GM23338 (cell line): Measurements from ENCODE around the gene KCNJ10.

Experiments used
- CTCF ChIP-seq, 2 experiments: fragments of 200-600 bp in 1 of 2; sonication (generic) in 1 of 2; conservative IDR thresholded peaks; 2 replicates each; pipeline versions ENCODE4 v1.5.1 to v1.6.1; 2016 to 2017; ENCODE audit warnings: antibody characterized with exemption in 2 of 2, low read depth in 2 of 2, mild to moderate bottlenecking in 2 of 2, moderate library complexity in 1 of 2
- EZH2 ChIP-seq: fragments of 200-600 bp; sonication (generic); IDR thresholded peaks from one replicate; pipeline ENCODE4 v1.8.0; 2017; ENCODE audit warnings: antibody characterized with exemption, mild to moderate bottlenecking, low read depth; ENCODE audit not compliant: unreplicated experiment
- EZH2phosphoT487 ChIP-seq: fragments of 200-600 bp; sonication (generic); IDR thresholded peaks from one replicate; pipeline ENCODE4 v1.8.1; 2018; ENCODE audit warnings: antibody characterized with exemption; ENCODE audit not compliant: unreplicated experiment
- POLR2AphosphoS5 ChIP-seq: IDR thresholded peaks from 2 replicates; pipeline ENCODE4 v1.6.1; 2016; ENCODE audit warnings: antibody characterized with exemption, low read depth
- ZNF331 ChIP-seq: fragments of 250-450 bp; sonication (Bioruptor Pico); IDR thresholded peaks from 2 replicates; pipeline ENCODE4 v1.5.0; 2020; ENCODE audit warnings: low read depth, mild to moderate bottlenecking, moderate library complexity

- TF ChIP-seq CTCF (conservative IDR thresholded peaks at IDR 0.05; ENCODE audit: low read depth in 2 of 2): no peak
- no peak for TF ChIP-seq POLR2AphosphoS5
- TF ChIP-seq EZH2: no peak
- TF ChIP-seq ZNF331 (CRISPR knock-in tag): no peak
- no peak for TF ChIP-seq EZH2phosphoT487
Measured at GRCh38 chr1:160063176-160063575, 6.8 kb downstream of the KCNJ10 start.
